Activated naive CD8-positive, alpha-beta T cell (primary cell): Measurements from ENCODE around the gene ARHGAP10.

Source experiments
- H3K27ac Mint-ChIP-seq: one replicate; pipeline ENCODE4 v1.8.0; 2021; ENCODE audit warnings: mixed read lengths
- H3K27me3 Mint-ChIP-seq: one replicate; pipeline ENCODE4 v1.8.0; 2021; ENCODE audit warnings: mixed read lengths
- H3K36me3 Mint-ChIP-seq: one replicate; pipeline ENCODE4 v1.8.0; 2021; ENCODE audit warnings: mixed read lengths
- H3K4me1 Mint-ChIP-seq: one replicate; pipeline ENCODE4 v1.8.0; 2021; ENCODE audit warnings: low read depth, mixed read lengths
- H3K4me3 Mint-ChIP-seq: one replicate; pipeline ENCODE4 v1.8.0; 2021; ENCODE audit warnings: mild to moderate bottlenecking, mixed read lengths
- H3K9me3 Mint-ChIP-seq: one replicate; pipeline ENCODE4 v1.8.0; 2021; ENCODE audit warnings: low read depth, mixed read lengths

Gene ARHGAP10

DNA sequence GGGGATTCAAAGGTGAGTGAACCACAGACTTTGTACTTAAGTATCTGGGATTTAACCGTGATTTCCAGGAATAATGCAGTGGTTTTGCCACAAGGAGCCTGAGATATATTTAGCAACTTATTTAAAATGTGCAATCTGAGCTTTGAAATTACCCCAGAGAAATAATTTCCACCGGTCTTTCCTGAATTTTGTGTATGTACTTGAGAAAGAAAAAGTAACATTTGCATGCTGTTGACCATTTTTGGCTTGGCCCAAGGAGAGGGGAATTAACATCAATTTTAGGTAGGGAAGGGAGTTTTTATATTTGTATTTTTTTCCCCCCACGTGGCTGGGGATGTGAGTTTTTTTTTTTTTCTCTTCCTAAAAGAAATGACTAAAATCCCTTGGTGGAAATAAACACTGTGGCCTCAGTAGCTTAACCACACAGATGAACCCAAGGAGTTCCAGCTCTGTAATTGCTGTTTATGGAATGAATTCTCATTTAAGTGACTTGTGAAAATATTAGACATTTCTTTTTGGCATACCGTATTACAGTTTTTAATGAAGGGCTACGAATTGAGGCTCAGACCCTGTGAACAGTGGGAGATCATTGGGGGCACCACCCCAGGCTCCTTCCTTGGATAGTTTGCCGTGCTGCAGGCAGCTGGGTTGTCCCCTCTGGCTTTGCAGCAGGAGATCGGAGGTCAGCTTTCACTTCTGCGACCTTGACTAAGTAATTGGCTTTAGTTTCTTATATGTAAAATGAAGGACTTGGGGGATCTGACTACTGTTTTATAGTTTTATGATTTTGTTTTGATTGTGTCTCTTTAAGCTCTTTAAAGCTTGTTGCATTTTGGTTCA lies 116.1 kb downstream of the ARHGAP10 start:
- H3K27ac Mint-ChIP-seq, result no peak overlapping the region
- H3K9me3 Mint-ChIP-seq, result no peaks in the 10 kb centered on the region
- no peaks in the 10 kb centered on the region for H3K4me1 Mint-ChIP-seq
- peaks cover 12% of the 10 kb centered on the region for H3K36me3 Mint-ChIP-seq
- H3K4me3 Mint-ChIP-seq, result no peak overlapping the region
- H3K27me3 Mint-ChIP-seq, result no peaks in the 10 kb centered on the region

DNA sequence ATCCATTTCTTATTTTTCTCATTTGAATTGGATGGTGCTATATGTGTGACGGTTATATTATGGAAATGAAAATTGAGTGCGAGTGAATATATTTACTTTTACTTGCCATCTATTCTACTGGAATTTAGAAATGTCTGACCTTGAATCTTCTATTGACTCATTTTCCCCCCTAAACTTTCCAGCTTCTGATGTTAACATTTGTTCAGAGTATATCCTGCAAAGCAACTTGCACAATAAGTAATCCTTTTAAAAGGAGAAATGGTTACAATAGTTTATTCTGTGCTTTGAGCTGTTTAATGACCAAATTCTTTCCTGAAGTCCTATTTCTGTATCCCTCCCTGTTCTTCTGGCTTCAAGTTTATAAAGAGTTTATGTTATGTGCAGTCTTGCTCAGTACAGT lies 116.7 kb downstream of the ARHGAP10 start:
- no peak overlapping the region for H3K27ac Mint-ChIP-seq
- H3K4me3 Mint-ChIP-seq, result no peak overlapping the region

DNA sequence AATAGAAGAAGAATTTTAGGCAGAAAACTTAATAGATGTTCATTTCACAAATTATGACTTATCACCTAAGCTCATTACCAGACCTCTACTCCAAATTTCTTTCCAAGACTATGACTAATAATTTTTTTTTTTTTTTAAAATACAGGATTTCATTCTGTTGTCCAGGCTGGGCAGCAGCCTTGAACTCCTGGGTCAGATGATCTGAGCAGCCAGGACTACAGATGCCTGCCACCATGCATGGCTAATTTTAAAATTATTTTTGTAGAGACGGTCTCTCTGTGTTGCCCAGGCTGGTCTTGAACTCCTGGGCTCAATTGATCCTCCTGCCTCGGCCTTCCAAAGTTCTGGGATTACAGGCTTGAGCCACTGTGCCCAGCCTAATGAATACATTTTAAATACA lies 119.2 kb downstream of the ARHGAP10 start:
- no peak overlapping the region for H3K4me3 Mint-ChIP-seq
- H3K27me3 Mint-ChIP-seq, result no peaks in the 10 kb centered on the region
- no peaks in the 10 kb centered on the region for H3K4me1 Mint-ChIP-seq

More for the DNA sequence above, 116.7 kb downstream of the ARHGAP10 start:
- H3K36me3 Mint-ChIP-seq, result peaks cover 12% of the 10 kb centered on the region
- H3K4me1 Mint-ChIP-seq, result no peaks in the 10 kb centered on the region
- H3K9me3 Mint-ChIP-seq, result no peaks in the 10 kb centered on the region
- H3K27me3 Mint-ChIP-seq, result no peaks in the 10 kb centered on the region

DNA sequence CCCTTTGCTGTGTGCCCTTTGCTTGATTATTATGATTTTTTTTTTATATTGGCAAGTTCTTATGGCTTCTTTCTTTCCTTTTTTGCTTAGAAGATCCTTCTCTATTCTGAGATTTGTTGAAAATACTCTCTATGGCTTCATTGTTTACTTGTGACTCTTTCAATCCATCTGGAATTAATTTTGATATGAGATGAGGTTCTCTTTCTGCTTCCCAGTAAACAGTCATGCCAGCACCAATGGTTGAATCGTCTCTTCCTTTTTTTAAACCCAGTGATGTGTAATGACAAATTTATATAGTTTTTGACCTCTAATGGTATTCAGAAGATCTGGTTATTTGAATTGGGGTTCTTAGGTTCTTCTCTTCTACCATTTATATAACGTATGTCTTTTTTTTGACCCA lies 121.8 kb downstream of the ARHGAP10 start:
- Mint-ChIP-seq H3K4me1 (no peaks in the 10 kb centered on the region), H3K27me3 (no peaks in the 10 kb centered on the region), H3K9me3 (no peaks in the 10 kb centered on the region), H3K27ac (no peak overlapping the region), H3K36me3 (peaks cover 12% of the 10 kb centered on the region), H3K4me3 (no peak overlapping the region)

More for the DNA sequence above, 119.2 kb downstream of the ARHGAP10 start:
- Mint-ChIP-seq H3K9me3 (no peaks in the 10 kb centered on the region), H3K36me3 (peaks cover 12% of the 10 kb centered on the region), H3K27ac (no peak overlapping the region)

DNA sequence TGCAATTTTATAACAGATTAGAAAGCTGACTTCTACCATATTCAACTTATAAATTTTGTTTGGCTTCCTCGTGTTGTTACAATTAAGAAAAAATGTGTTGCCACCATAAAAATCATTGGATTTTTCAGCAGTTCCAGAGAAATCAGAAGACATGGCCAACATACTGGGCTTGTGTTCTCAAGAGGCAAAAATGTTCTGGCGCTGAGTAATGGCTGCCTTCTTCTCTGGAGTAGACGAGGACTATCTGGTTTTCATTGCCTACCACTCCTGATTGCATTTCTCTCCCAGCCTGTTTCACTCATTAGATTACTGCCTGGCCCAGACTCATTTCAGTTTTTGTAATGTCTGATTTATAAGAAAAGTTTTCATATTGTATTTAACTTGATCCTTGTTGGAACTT lies 122.3 kb downstream of the ARHGAP10 start:
- H3K9me3 Mint-ChIP-seq, result no peaks in the 10 kb centered on the region
- H3K27ac Mint-ChIP-seq, result no peak overlapping the region
- H3K36me3 Mint-ChIP-seq, result peaks cover 10% of the 10 kb centered on the region
- no peak overlapping the region for H3K4me3 Mint-ChIP-seq
- no peaks in the 10 kb centered on the region for H3K4me1 Mint-ChIP-seq
- no peaks in the 10 kb centered on the region for H3K27me3 Mint-ChIP-seq

DNA sequence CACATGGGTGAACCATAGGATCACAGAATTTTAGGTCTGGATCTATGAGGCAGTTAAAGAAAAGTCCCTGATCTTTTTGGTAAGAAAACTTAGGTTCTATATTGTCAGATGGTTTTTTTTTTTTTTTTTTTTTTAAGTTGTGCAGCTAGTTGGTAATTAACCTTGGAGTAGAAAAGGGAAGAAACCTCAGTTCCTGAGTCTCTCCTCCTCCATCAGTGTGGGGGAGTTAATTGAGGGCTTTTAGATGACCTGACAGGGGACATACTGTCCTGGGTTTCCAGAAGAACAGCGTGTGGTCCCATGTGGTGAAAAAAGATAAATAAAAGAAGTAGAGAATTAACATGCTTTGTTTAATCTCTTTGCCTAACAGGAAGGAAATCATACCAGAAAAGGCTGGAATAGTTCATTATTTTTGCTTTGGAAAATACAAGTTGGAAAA lies 123.7 kb downstream of the ARHGAP10 start:
- Mint-ChIP-seq H3K27ac (no peak overlapping the region), H3K27me3 (no peaks in the 10 kb centered on the region), H3K9me3 (no peaks in the 10 kb centered on the region), H3K4me3 (no peak overlapping the region), H3K4me1 (no peaks in the 10 kb centered on the region), H3K36me3 (peaks cover 3% of the 10 kb centered on the region)

DNA sequence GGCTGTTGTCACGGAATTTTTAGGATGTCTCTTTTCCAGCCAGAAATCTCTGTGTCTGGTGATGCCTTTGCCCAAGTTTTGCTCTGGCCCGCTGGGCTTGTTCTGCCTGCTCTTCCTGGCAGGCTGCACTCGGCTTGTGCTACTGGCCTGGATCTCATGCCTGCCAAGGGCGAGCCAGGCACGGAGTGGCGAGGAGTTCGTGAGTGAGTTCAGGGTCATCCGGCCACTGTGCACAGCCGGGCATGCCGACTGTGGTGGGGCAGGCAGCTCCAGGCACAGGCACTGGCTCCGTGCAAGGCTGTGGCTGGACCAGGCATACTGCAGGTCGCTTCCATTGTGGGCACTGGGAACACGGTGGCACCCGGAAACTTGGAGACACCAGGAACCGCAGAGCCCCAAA lies 129.1 kb downstream of the ARHGAP10 start:
- no peak overlapping the region for H3K27ac Mint-ChIP-seq
- no peaks in the 10 kb centered on the region for H3K27me3 Mint-ChIP-seq
- H3K9me3 Mint-ChIP-seq, result no peaks in the 10 kb centered on the region
- no peaks in the 10 kb centered on the region for H3K36me3 Mint-ChIP-seq
- no peaks in the 10 kb centered on the region for H3K4me1 Mint-ChIP-seq
- H3K4me3 Mint-ChIP-seq, result no peak overlapping the region

DNA sequence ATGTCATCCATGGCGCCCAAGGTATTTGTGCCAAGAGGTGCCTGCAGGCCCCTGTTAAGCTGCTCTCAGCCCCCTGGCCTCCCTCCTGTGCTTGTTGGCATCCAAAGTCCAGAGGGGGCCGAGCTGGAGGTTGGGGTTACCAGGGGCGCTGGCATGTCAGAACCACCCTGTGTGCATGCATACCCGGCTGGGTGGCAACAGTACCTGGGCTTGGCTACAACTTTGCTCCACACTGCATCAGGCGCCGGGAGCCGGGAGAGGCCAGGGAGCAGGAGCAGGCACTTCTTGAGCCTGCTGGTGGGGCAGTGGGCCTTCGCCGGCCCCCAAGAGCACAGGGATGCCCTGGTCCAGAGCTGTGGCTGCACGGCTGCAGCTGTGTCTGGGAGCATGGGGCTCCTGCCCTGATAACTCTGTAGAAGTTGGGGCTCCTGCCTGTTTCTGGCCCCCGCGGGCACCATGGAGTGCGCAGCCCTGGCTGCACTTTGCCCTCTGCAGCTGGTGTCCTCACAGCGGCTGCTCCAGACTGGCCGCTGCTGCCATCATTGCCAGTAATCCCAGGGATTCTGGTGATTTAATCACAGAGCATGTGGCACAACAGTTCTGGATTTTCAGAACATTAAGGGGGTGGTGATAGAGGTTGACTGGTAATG lies 130.3 kb downstream of the ARHGAP10 start:
- Mint-ChIP-seq H3K4me1 (no peaks in the 10 kb centered on the region), H3K9me3 (no peaks in the 10 kb centered on the region), H3K27me3 (no peaks in the 10 kb centered on the region), H3K27ac (no peak overlapping the region), H3K36me3 (no peaks in the 10 kb centered on the region), H3K4me3 (no peak overlapping the region)

DNA sequence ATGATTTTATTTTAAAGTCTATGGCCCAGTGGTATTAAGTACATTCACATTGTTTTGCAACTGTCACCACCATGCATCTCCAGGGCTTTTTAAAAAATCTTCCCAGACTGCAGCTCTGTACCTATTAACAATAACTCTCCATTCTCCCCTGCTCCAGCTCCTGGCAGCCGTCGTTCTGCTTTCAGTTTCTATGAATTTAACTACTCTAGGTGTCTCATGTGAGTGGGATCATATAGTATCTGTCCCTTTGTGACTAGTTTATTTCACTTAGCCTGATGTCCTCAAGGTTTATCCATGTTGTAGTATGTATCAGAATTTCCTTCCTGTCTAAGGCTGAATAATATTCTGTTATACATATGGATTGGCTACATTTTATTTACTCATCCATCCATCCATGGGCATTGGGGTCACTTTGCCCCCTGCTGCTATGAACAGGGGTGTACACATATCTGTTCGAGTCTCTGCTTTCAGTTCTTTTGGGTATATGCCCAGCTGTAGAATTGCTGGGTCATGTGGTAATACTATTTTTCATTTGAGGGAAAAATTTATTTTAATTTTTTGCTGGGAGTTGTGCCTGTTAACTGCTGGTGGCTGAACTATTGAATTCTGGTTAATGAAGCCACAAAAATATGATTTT lies 131.3 kb downstream of the ARHGAP10 start:
- no peak overlapping the region for H3K27ac Mint-ChIP-seq

DNA sequence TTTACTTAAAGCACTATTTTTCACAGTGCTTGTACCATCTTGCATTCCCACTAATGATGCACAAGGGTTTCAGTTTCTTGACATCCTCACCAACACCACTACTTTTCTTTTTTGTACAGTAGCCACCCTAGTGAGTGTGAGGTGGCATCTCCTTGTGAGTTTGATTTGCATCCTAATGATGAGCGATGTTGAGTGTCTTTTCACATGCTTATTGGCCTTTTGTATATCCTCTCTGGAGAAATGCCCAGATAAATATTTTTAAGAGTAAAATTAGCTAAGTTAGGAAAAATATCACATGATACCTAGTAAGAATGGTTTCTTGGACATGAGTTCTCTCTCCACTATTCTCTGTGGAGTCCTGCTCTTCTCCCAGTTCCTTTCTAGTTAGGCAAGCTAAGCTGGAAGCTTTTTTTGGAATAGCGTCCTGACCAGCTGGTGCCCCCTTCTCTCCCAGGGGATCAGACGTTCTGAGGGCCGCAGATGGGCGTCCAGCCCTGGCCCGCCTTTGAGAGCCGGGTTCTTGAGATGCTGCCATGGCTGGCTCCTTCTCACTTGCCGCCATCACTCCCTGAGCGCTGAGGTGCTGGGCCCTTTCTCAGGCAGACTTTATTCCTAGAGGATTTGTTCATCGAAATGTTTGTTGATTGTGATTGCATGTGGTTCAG lies 132.1 kb downstream of the ARHGAP10 start:
- Mint-ChIP-seq H3K27me3 (no peaks in the 10 kb centered on the region), H3K9me3 (no peaks in the 10 kb centered on the region), H3K27ac (no peak overlapping the region), H3K4me3 (no peak overlapping the region), H3K4me1 (no peaks in the 10 kb centered on the region), H3K36me3 (no peaks in the 10 kb centered on the region)

More for the DNA sequence above, 131.3 kb downstream of the ARHGAP10 start:
- Mint-ChIP-seq H3K27me3 (no peaks in the 10 kb centered on the region), H3K4me1 (no peaks in the 10 kb centered on the region), H3K4me3 (no peak overlapping the region), H3K36me3 (no peaks in the 10 kb centered on the region), H3K9me3 (no peaks in the 10 kb centered on the region)

DNA sequence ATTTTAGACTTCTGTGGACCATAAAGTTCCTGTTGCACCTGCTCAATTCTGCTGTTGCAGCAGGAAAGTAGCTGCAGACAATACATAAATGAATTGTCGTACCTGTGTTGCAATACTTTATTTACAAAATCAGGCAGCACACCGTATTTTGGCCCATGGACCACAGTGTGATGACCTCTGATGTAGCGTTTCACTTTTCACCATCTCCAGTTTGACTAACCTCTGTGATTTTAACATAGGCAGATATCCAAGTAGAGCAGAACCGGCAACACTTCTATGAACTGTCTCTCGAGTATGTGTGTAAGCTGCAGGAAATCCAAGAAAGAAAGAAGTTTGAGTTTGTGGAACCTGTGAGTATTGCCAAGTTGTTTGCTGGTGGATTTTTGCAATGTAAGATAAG lies 132.7 kb downstream of the ARHGAP10 start:
- H3K27me3 Mint-ChIP-seq, result no peaks in the 10 kb centered on the region
- no peak overlapping the region for H3K4me3 Mint-ChIP-seq
- no peaks in the 10 kb centered on the region for H3K9me3 Mint-ChIP-seq
- H3K4me1 Mint-ChIP-seq, result no peaks in the 10 kb centered on the region
- H3K36me3 Mint-ChIP-seq, result no peaks in the 10 kb centered on the region
- no peak overlapping the region for H3K27ac Mint-ChIP-seq

DNA sequence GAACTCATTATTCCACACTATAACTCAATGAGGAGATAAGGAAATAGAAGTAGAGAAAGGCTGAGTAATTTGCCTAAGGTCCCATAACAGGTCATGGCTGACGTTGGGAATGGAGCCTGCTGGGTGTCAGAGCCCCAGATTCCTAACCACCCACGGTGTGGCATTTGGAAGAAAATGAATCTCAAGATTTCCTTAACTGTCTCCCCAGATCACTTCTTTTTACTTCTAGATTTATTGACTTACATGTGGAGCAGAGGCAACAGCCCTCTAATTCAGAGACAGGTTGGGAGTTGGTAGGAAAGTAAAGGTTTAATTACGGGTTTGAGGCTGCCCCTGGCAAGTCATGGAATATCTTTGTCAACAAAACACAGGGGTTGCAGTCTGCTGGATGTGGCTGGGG lies 134.0 kb downstream of the ARHGAP10 start:
- Mint-ChIP-seq H3K36me3 (no peaks in the 10 kb centered on the region), H3K4me3 (no peak overlapping the region), H3K4me1 (no peaks in the 10 kb centered on the region), H3K9me3 (no peaks in the 10 kb centered on the region), H3K27ac (no peak overlapping the region), H3K27me3 (no peaks in the 10 kb centered on the region)

DNA sequence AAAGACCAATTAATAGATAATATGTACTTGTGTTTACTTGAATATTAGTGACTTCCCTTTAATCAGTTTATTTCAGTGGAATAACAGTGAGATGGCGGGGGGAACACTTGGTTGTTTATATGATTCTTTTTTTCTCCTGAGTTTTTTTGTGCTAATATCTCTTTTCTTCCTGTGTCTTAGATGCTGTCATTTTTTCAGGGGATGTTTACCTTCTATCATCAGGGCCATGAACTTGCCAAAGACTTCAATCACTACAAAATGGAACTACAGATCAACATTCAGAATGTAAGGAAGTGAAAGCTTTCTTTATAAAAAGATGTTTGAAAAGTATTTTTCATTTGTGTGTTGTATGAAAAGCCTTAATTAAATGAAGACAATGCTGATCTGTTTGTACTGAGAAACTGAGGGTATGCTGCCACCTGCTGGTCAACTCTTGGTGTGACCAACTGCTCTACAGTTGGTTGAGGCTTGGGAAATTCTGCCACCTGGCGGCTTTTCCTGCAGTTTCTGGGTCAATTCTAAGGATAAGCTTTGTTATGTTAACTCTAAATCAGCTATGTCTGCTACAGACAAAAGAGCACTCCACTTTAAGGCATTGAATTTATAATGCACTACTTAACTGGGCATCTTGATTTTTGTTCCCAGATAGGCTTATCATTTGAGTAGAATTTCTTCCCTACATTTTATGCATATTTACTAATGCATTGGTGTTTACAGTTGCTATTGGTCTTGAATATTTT lies 134.8 kb downstream of the ARHGAP10 start:
- no peak overlapping the region for H3K4me3 Mint-ChIP-seq
- H3K9me3 Mint-ChIP-seq, result no peaks in the 10 kb centered on the region
- no peaks in the 10 kb centered on the region for H3K4me1 Mint-ChIP-seq
- H3K27me3 Mint-ChIP-seq, result no peaks in the 10 kb centered on the region
- no peak overlapping the region for H3K27ac Mint-ChIP-seq
- H3K36me3 Mint-ChIP-seq, result no peaks in the 10 kb centered on the region

DNA sequence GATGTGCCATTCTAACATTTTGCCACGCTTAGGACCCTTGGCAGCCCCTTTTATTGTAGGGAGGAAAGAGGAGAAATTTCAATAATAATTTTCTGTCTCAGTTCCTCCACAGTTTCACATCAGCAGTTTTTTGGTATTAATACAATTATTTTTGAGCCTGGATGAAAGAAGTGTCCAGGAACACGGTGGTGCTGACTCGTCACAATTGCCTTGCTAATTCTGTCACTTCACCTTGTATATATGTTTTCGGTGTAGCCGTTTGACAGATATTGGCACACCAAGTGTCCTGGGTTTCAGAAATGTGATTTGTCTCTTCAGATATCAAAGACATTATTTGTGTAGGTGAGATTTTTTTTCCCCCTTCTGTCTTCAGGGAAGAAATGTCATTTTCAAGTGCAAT lies 142.2 kb downstream of the ARHGAP10 start:
- Mint-ChIP-seq H3K4me1 (no peaks in the 10 kb centered on the region), H3K36me3 (peaks cover 4% of the 10 kb centered on the region), H3K27me3 (no peaks in the 10 kb centered on the region), H3K27ac (no peak overlapping the region), H3K4me3 (no peak overlapping the region), H3K9me3 (no peaks in the 10 kb centered on the region)
